ENCODE measurements around the gene ALDH4A1. TPM values are rescaled to one million over a fixed set of nuclear protein-coding genes. Genes with fewer than 3 reads are reported as not detected.

The ALDH4A1 gene
- total RNA-seq, 1 donor from 2014 or later = 11.5 TPM

GRCh38 chr1:18931730-18932129, 29.4 kb upstream of the ALDH4A1 start:
- H3K4me1 Mint-ChIP-seq = peaks cover 9% of the 10 kb centered on the region
- H3K36me3 Mint-ChIP-seq = no peaks in the 10 kb centered on the region
- no peak overlapping the region for H3K4me3 Mint-ChIP-seq
- DNase-seq (ENCODE audit: low spot score in 2 of 2, unreplicated experiment in 2 of 2) = no peak
- no peak for TF ChIP-seq CTCF (IDR thresholded peaks at IDR 0.05; ENCODE audit: unreplicated experiment)
- H3K9me3 Mint-ChIP-seq = no peaks in the 10 kb centered on the region
- no peaks in the 10 kb centered on the region for H3K27me3 Mint-ChIP-seq (ENCODE audit: low read depth)
- H3K27ac Mint-ChIP-seq = no peak overlapping the region

- peaks cover 19% of the 10 kb centered on the region for H3K4me1 Mint-ChIP-seq
- no peak overlapping the region for H3K27ac Mint-ChIP-seq
- no peak for DNase-seq (ENCODE audit: low spot score in 2 of 2, unreplicated experiment in 2 of 2)
- no peak for TF ChIP-seq CTCF (IDR thresholded peaks at IDR 0.05; ENCODE audit: unreplicated experiment)
- H3K9me3 Mint-ChIP-seq = peaks cover 3% of the 10 kb centered on the region
- peaks cover 1% of the 10 kb centered on the region for H3K36me3 Mint-ChIP-seq
- H3K27me3 Mint-ChIP-seq (ENCODE audit: low read depth) = no peaks in the 10 kb centered on the region
- no peak overlapping the region for H3K4me3 Mint-ChIP-seq
Observed at GRCh38 chr1:18929686-18930085, 27.3 kb upstream of the ALDH4A1 start.

GRCh38 chr1:18928985-18929384, 26.6 kb upstream of the ALDH4A1 start:
- DNase-seq (ENCODE audit: low spot score in 2 of 2, unreplicated experiment in 2 of 2) = no peak
- H3K27me3 Mint-ChIP-seq (ENCODE audit: low read depth) = no peaks in the 10 kb centered on the region
- H3K36me3 Mint-ChIP-seq = peaks cover 1% of the 10 kb centered on the region
- no peak for TF ChIP-seq CTCF (IDR thresholded peaks at IDR 0.05; ENCODE audit: unreplicated experiment)
- no peak overlapping the region for H3K4me3 Mint-ChIP-seq
- peaks cover 19% of the 10 kb centered on the region for H3K4me1 Mint-ChIP-seq
- H3K9me3 Mint-ChIP-seq = peaks cover 3% of the 10 kb centered on the region
- H3K27ac Mint-ChIP-seq = no peak overlapping the region

GRCh38 chr1:18928406-18928805, 26.1 kb upstream of the ALDH4A1 start:
- H3K4me3 Mint-ChIP-seq = no peak overlapping the region
- no peak for TF ChIP-seq CTCF (IDR thresholded peaks at IDR 0.05; ENCODE audit: unreplicated experiment)
- DNase-seq (ENCODE audit: low spot score in 2 of 2, unreplicated experiment in 2 of 2) = no peak
- H3K9me3 Mint-ChIP-seq = peaks cover 3% of the 10 kb centered on the region
- H3K36me3 Mint-ChIP-seq = peaks cover 1% of the 10 kb centered on the region
- no peaks in the 10 kb centered on the region for H3K27me3 Mint-ChIP-seq (ENCODE audit: low read depth)
- peaks cover 24% of the 10 kb centered on the region for H3K4me1 Mint-ChIP-seq
- no peak overlapping the region for H3K27ac Mint-ChIP-seq

GRCh38 chr1:18927654-18928272, 25.4 kb upstream of the ALDH4A1 start:
- Mint-ChIP-seq H3K27ac (peak overlapping the region; percentile 13), H3K4me3 (no peak overlapping the region), H3K4me1 (peaks cover 31% of the 10 kb centered on the region), H3K9me3 (peaks cover 3% of the 10 kb centered on the region), H3K27me3 (ENCODE audit: low read depth) (no peaks in the 10 kb centered on the region), H3K36me3 (peaks cover 1% of the 10 kb centered on the region)
- no peak for DNase-seq (ENCODE audit: low spot score in 2 of 2, unreplicated experiment in 2 of 2)
- no peak for TF ChIP-seq CTCF (IDR thresholded peaks at IDR 0.05; ENCODE audit: unreplicated experiment)
